ENCODE results near the gene PLB1. TPM values are rescaled to one million over a fixed set of nuclear protein-coding genes. Genes with fewer than 3 reads are reported as not detected.

PLB1 gene
- total and polyA plus RNA-seq, 2 experiments from 2014 or later, result 0.06 to 0.21 TPM

- no peaks in the 10 kb centered on the region for H3F3A ChIP-seq (replicated peaks; ENCODE audit: low read depth)
- Mint-ChIP-seq H3K4me3 (no peak overlapping the region), H3K27ac (no peak overlapping the region), H3K9me3 (no peaks in the 10 kb centered on the region), H3K27me3 (ENCODE audit: insufficient read depth, low read depth, poor library complexity) (peaks cover 3% of the 10 kb centered on the region), H3K4me1 (peaks cover 15% of the 10 kb centered on the region; the same call in 2 of the 3 replicates), H3K36me3 (ENCODE audit: low read depth) (no peaks in the 10 kb centered on the region)
- TF ChIP-seq CREB1 (CRISPR knock-in tag; IDR thresholded peaks at IDR 0.05; ENCODE audit: low read depth) (no peak), POLR2AphosphoS5 (IDR thresholded peaks at IDR 0.05; ENCODE audit: low read depth) (no peak), ZNF114 (CRISPR knock-in tag; IDR thresholded peaks at IDR 0.05) (no peak), JUNB (IDR thresholded peaks at IDR 0.05; ENCODE audit: unreplicated experiment) (no peak), CTCF (conservative IDR thresholded peaks at IDR 0.05; ENCODE audit: low read depth in 2 of 2) (no peak)
- H3K4me2 ChIP-seq, result no peak overlapping the region
- no peaks in the 10 kb centered on the region for H3K9me2 ChIP-seq (ENCODE audit: insufficient read depth)
- H3K79me2 ChIP-seq (replicated peaks; ENCODE audit: insufficient read depth), result no peaks in the 10 kb centered on the region
- no peak for ATAC-seq
- H3K4me3 ChIP-seq, result no peak overlapping the region
- H3K4me1 ChIP-seq (ENCODE audit: insufficient read depth), result no peaks in the 10 kb centered on the region
- no peak overlapping the region for H2AFZ ChIP-seq
- no peak for DNase-seq (ENCODE audit: low spot score)
- no peaks in the 10 kb centered on the region for H4K20me1 ChIP-seq (replicated peaks; ENCODE audit: insufficient read depth)
- no peaks in the 10 kb centered on the region for H3K27me3 ChIP-seq (ENCODE audit: insufficient read depth)
- H3K27ac ChIP-seq (ENCODE audit: low read depth), result no peak overlapping the region
- no peaks in the 10 kb centered on the region for H3K36me3 ChIP-seq (ENCODE audit: insufficient read depth)
Measured at GRCh38 chr2:28642796-28643195, 146.9 kb downstream of the PLB1 start.

GRCh38 chr2:28643327-28643726 lies 147.5 kb downstream of the PLB1 start:
- Histone ChIP-seq H3K27me3 (ENCODE audit: insufficient read depth) (no peaks in the 10 kb centered on the region), H3K79me2 (replicated peaks; ENCODE audit: insufficient read depth) (no peaks in the 10 kb centered on the region), H3K36me3 (ENCODE audit: insufficient read depth) (no peaks in the 10 kb centered on the region), H3K4me3 (no peak overlapping the region), H3K4me2 (no peak overlapping the region), H2AFZ (no peak overlapping the region), H3K27ac (ENCODE audit: low read depth) (no peak overlapping the region), H3K9me2 (ENCODE audit: insufficient read depth) (no peaks in the 10 kb centered on the region), H4K20me1 (replicated peaks; ENCODE audit: insufficient read depth) (no peaks in the 10 kb centered on the region), H3F3A (replicated peaks; ENCODE audit: low read depth) (no peaks in the 10 kb centered on the region), H3K4me1 (ENCODE audit: insufficient read depth) (no peaks in the 10 kb centered on the region)
- DNase-seq (ENCODE audit: low spot score), result no peak
- ATAC-seq, result no peak
- Mint-ChIP-seq H3K27ac (no peak overlapping the region; the same call in 1 of the 2 replicates), H3K4me3 (no peak overlapping the region), H3K9me3 (no peaks in the 10 kb centered on the region), H3K27me3 (ENCODE audit: insufficient read depth, low read depth, poor library complexity) (peaks cover 3% of the 10 kb centered on the region), H3K36me3 (ENCODE audit: low read depth) (no peaks in the 10 kb centered on the region), H3K4me1 (peaks cover 15% of the 10 kb centered on the region; the same call in 2 of the 3 replicates)
- TF ChIP-seq STAT1 (IDR thresholded peaks at IDR 0.05; ENCODE audit: unreplicated experiment) (no peak), POLR2AphosphoS5 (IDR thresholded peaks at IDR 0.05; ENCODE audit: low read depth) (no peak), ZNF462 (CRISPR knock-in tag; IDR thresholded peaks at IDR 0.05) (no peak), EZH2 (IDR thresholded peaks at IDR 0.05; ENCODE audit: low read depth, unreplicated experiment) (no peak), CREB1 (CRISPR knock-in tag; IDR thresholded peaks at IDR 0.05; ENCODE audit: low read depth) (no peak), ZNF331 (CRISPR knock-in tag; IDR thresholded peaks at IDR 0.05; ENCODE audit: low read depth) (no peak), EZH2phosphoT487 (IDR thresholded peaks at IDR 0.05; ENCODE audit: unreplicated experiment) (no peak), NANOG (IDR thresholded peaks at IDR 0.05; ENCODE audit: borderline replicate concordance) (no peak), ZNF114 (CRISPR knock-in tag; IDR thresholded peaks at IDR 0.05) (no peak), JUNB (IDR thresholded peaks at IDR 0.05; ENCODE audit: unreplicated experiment) (no peak)
